Brain microvascular endothelial cell (primary cell): ENCODE results near the gene DSTN.

Experiments
- DNase-seq: peaks from one replicate; pipeline ENCODE4 v3.0.0-alpha.2; 2020
- H3K27ac ChIP-seq: fragments of 250-450 bp; sonication (Bioruptor Pico); 2 replicates; pipeline ENCODE4 v1.5.1; 2020; ENCODE audit warnings: mild to moderate bottlenecking, moderate library complexity
- H3K27me3 ChIP-seq: fragments of 250-450 bp; sonication (Bioruptor Pico); replicated peaks from 2 replicates; pipeline ENCODE4 v1.5.1; 2020; ENCODE audit warnings: mild to moderate bottlenecking
- H3K36me3 ChIP-seq: fragments of 250-450 bp; sonication (Bioruptor Pico); replicated peaks from 2 replicates; pipeline ENCODE4 v1.5.1; 2020; ENCODE audit warnings: mild to moderate bottlenecking
- H3K4me3 ChIP-seq: 2 replicates; pipeline ENCODE4 v1.5.1; 2011; ENCODE audit warnings: low read depth, mild to moderate bottlenecking, control low read depth, low read length, moderate library complexity
- CTCF ChIP-seq: IDR thresholded peaks from 2 replicates; pipeline ENCODE4 v1.5.1; 2011; ENCODE audit warnings: low read depth, mild to moderate bottlenecking, moderate library complexity, low read length, control low read depth, inconsistent platforms; ENCODE audit errors: missing control alignments
- in situ Hi-C: cut with HindIII; loops from 2 replicates; pipeline ENCODE4 v1.10.0; 2017; ENCODE audit warnings: low sequenced_read_pairs, low pct_ligation_motif_present

Gene DSTN

GRCh38 chr20:17640146-17640874, 70.4 kb downstream of the DSTN start:
- TF ChIP-seq CTCF, result no peak
- no peak overlapping the region for H3K4me3 ChIP-seq
- no peaks in the 10 kb centered on the region for H3K27me3 ChIP-seq
- DNase-seq, result no peak
- no peak overlapping the region for H3K27ac ChIP-seq
- in situ Hi-C loops, result no loop called here
- peaks cover 64% of the 10 kb centered on the region for H3K36me3 ChIP-seq

GRCh38 chr20:17640875-17641378, 71.1 kb downstream of the DSTN start:
- Histone ChIP-seq H3K36me3 (peaks cover 59% of the 10 kb centered on the region), H3K27ac (no peak overlapping the region), H3K27me3 (no peaks in the 10 kb centered on the region), H3K4me3 (no peak overlapping the region)
- no peak for TF ChIP-seq CTCF
- DNase-seq, result no peak
- in situ Hi-C loops, result no loop called here

- Histone ChIP-seq H3K36me3 (peaks cover 57% of the 10 kb centered on the region), H3K27me3 (no peaks in the 10 kb centered on the region), H3K4me3 (no peak overlapping the region), H3K27ac (no peak overlapping the region)
- in situ Hi-C loops, result no loop called here
- no peak for TF ChIP-seq CTCF
- no peak for DNase-seq
Measured at GRCh38 chr20:17641520-17641964, 71.7 kb downstream of the DSTN start.

GRCh38 chr20:17641993-17642392, 72.1 kb downstream of the DSTN start:
- no peak for TF ChIP-seq CTCF
- DNase-seq, result no peak
- no peak overlapping the region for H3K4me3 ChIP-seq
- no peak overlapping the region for H3K27ac ChIP-seq
- H3K27me3 ChIP-seq, result no peaks in the 10 kb centered on the region
- in situ Hi-C loops, result no loop called here
- H3K36me3 ChIP-seq, result peaks cover 55% of the 10 kb centered on the region

GRCh38 chr20:17642404-17643269, 72.8 kb downstream of the DSTN start:
- Histone ChIP-seq H3K36me3 (peaks cover 51% of the 10 kb centered on the region), H3K27me3 (no peaks in the 10 kb centered on the region), H3K4me3 (no peak overlapping the region), H3K27ac (no peak overlapping the region)
- in situ Hi-C loops, result no loop called here
- TF ChIP-seq CTCF, result no peak
- no peak for DNase-seq
